ENCODE data around the gene NPLOC4.

DNA sequence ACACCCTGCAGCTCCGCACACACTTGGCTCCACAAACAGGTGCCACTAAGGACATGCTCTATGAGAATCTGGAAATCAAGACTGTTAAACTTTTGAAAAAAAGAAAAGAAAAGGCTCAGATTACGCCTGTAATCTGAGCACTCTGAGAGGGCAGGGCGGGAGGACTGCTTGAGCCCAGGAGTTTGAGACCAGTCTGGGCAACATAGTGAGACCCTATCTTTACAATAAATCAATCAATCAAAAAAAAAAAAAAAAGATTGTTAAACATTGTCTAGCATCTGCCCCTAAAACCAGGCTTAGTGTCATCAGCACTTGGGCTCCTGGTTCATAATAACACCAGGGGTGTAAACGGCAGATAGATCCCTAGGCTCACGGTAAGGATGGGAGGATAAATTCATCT, 47.3 kb downstream of the NPLOC4 start:
- TF ChIP-seq CTCF (IDR thresholded peaks at IDR 0.05) = no peak
- no peak for TF ChIP-seq EZH2phosphoT487 (IDR thresholded peaks at IDR 0.05)

Data from neural progenitor cell (in vitro differentiated cells).